Sigmoid colon (tissue), 3 donors: ENCODE results near the gene ABHD10.

Experiments used
- CTCF ChIP-seq, 4 experiments: fragments of 450-650 bp in 3 of 4; fragments of 200-600 bp in 1 of 4; IDR thresholded peaks; one replicate each; pipeline ENCODE4 v1.5.1; 2016 to 2019; ENCODE audit warnings: antibody characterized with exemption in 4 of 4, mild to moderate bottlenecking in 3 of 4, moderate library complexity in 2 of 4
- POLR2A ChIP-seq, 2 donors: fragments of 450-650 bp; IDR thresholded peaks; one replicate each; pipeline ENCODE4 v1.6.1; 2016; ENCODE audit warnings: antibody characterized with exemption in 2 of 2, mild to moderate bottlenecking in 2 of 2, moderate library complexity in 2 of 2

- no peak for TF ChIP-seq CTCF (IDR thresholded peaks at IDR 0.05)
- TF ChIP-seq POLR2A (IDR thresholded peaks at IDR 0.05) = no peak
These were observed 20.0 kb downstream of the ABHD10 start, which contains the start of gene TAGLN3 for GRCh38 chr3:111998636-111999483.
